HG03097 (cell line): ENCODE data around the gene FCRLA.
A peak's percentile ranks its signal among the peaks of the same experiment; 100 is the strongest.
"Not testable (repeated sequence)": the region's sequence is repeated elsewhere in the genome, so short reads cannot be mapped to it uniquely, and the experiment has no call there.

Experiments
- ATAC-seq: cut with Tn5 transposase; IDR thresholded peaks from one replicate; pipeline ENCODE4 v1.9.1; 2021; ENCODE audit not compliant: unreplicated experiment, low FRiP score

FCRLA gene

DNA sequence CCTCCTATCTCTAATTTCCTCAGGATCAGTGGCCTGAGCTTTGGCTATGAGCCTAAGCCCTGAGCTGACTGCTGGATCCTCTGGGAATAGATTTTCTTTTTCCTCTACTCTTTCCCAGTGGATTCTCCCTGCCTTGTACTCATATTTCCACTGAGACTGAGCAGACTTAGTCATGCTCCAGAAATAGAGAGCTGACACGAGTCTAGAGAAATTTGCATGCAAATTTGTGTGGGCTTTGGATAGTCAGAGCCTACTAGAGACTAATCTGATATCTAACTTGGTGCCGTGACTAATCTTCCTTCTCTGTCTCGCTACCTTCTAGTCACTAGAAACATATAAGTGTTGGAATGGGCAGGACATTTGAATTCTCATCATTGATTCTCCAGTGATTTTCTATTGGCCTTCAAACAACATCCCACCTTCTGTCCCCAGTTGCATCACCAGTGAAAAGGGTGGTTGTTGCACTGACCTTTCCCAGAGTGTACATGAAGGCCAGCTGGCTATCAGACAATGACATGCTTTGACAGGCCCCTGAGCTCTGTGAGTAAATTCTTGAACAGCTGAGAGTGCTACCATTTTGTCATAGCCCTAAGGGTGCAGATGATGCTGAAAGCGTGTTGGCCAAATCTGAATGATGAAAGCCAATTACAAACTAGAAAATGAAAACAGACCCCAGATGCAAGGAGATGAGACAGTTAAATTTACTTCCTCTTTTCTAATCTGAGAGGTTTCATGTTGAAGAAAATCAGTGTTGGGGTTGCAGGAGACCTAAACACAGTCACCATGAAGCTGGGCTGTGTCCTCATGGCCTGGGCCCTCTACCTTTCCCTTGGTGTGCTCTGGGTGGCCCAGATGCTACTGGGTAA, at the start of gene FCRLA:
Gene FCRLA (plus strand): TSS at position 748 of the 866 bp plus-strand sequence. CDS start 36 bp downstream, at position 784.
- peak; percentile 52 for ATAC-seq

- not testable (repeated sequence) for ATAC-seq
Measured at GRCh38 chr1:161658524-161658923, 48.5 kb upstream of the FCRLA start.

DNA sequence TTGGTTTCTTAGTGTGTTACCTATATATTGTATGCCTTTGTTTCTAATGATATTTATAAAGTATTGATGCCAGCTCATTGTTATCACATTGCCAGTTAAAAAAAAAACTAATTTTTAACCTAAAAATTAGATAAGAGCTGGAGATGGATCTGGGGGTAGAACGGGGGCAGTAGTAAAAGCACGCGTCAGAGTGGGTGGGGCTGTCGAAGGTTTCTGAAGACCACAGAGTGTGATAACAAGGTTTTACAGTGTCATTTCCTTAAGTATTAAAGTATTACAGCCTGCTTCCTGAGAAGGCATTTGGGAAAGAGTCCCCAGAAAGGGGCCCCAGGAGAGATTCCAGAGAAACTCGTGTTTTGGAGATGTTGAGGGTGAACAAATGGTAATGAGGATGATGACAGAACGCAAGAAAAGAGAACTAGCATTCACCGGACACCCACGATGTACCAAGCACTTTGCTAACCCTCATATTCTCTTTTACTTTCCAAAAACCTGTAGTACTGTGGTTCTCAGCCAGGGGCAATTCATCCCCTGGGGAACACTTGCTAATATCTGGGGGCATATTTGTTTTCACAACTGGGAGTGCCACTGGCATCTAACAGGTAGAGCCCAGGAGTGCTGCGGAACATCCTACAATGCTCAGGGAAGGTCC, 45.2 kb upstream of the FCRLA start:
- ATAC-seq = not testable (repeated sequence)

- peak; percentile 49 for ATAC-seq
Measured at GRCh38 chr1:161662684-161663339, 44.2 kb upstream of the FCRLA start, which contains the start of gene FCGR2B. Gene FCGR2B (plus strand): TSS chr1:161663143. CDS start chr1:161663242, 99 bp downstream.

- not testable (repeated sequence) for ATAC-seq
Measured at GRCh38 chr1:161663569-161663968, 43.5 kb upstream of the FCRLA start.

- ATAC-seq = not testable (repeated sequence)
Measured at GRCh38 chr1:161664689-161665088, 42.3 kb upstream of the FCRLA start.

GRCh38 chr1:161671045-161672020, 35.7 kb upstream of the FCRLA start:
- not testable (repeated sequence) for ATAC-seq

- not testable (repeated sequence) for ATAC-seq
Measured at GRCh38 chr1:161673437-161673836, 33.6 kb upstream of the FCRLA start.

- ATAC-seq = not testable (repeated sequence)
Measured at GRCh38 chr1:161674447-161674846, 32.6 kb upstream of the FCRLA start.

- ATAC-seq = not testable (repeated sequence)
Measured at GRCh38 chr1:161674908-161675307, 32.1 kb upstream of the FCRLA start.

DNA sequence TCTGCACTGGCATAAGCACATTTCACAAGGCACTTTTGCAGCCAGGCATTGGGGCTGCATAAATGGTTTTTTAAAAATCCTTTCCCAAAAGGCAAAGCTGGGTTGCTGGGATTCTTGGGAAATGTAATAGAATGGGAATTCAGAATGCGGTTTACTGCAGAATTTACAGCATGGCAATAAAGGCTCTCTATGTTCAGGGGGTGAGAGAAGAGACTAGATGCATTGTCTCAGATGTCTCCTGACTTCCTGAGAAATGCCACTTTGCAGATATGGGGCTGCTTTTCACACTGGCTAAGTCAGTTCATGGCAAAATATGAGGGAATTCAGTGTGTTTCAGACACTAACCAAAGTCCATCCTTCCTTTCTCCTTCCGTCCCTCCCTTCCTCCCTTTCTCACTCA, 30.6 kb upstream of the FCRLA start:
- no peak for ATAC-seq

DNA sequence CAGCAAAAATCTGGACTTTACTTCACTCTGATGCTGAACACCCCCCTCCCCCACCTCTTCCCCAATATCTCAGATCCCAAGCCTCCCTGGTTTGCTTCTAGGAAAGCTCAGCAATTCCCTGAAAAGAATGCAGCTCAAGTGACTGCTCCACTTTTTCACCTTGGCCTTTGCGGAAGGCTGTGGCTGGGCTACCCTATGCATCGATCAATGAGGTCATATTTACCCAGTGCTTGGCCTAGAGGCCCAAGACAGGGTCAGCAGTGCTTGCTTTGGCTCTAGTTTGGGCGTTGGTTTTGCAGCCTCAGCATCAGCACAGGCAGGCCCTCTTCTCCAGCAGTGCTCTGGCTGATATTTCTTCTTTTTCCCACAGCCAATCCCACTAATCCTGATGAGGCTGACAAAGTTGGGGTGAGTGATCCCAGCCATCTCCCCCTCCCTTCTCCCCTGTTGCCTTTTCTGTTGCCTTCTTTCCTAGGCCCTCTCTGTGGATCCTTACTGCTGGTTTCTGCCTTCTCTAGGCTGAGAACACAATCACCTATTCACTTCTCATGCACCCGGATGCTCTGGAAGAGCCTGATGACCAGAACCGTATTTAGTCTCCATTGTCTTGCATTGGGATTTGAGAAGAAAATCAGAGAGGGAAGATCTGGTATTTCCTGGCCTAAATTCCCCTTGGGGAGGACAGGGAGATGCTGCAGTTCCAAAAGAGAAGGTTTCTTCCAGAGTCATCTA, 29.9 kb upstream of the FCRLA start:
- no peak for ATAC-seq

- ATAC-seq = no peak
Measured at GRCh38 chr1:161678500-161678899, 28.5 kb upstream of the FCRLA start.

DNA sequence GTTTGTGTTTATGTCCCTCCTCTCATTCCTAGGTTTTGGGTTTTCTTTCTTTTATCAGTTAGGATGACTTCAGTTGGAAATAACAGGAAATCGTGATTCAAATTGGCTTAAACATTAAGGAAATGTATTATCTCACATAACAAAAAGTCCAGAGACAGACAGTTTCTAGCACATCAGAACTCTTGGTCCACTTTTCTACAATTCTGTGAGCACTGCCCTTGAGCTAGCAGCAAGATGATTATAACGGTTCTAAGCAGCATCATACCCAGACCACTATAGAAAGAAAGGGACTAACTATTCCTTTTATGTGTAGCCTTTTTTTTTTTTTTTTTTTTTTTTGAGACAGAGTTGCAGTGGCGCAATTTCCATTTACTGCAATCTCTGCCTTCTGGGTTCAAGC, 25.1 kb upstream of the FCRLA start:
- ATAC-seq = no peak

GRCh38 chr1:161688946-161689345, 18.1 kb upstream of the FCRLA start:
- ATAC-seq = no peak

DNA sequence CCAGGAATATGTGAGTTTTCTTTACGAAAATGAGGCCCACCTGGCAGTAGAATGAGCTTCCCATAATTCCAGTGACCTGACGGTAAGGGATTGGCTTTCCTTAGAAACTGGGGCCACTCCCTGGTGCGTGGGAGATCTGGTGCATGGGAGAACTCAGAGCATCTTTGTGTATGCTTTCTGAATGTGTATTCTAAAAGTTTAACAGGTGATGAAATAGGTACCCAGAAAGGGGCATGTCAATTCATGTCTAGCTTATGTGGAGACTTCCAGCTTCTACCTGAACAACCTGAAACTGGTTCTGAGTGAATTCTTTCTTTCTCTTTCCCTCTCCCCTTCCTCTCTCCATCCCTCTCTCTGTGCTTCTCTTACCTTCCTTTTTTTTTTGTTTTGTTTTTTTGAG, 15.2 kb upstream of the FCRLA start:
- no peak for ATAC-seq

DNA sequence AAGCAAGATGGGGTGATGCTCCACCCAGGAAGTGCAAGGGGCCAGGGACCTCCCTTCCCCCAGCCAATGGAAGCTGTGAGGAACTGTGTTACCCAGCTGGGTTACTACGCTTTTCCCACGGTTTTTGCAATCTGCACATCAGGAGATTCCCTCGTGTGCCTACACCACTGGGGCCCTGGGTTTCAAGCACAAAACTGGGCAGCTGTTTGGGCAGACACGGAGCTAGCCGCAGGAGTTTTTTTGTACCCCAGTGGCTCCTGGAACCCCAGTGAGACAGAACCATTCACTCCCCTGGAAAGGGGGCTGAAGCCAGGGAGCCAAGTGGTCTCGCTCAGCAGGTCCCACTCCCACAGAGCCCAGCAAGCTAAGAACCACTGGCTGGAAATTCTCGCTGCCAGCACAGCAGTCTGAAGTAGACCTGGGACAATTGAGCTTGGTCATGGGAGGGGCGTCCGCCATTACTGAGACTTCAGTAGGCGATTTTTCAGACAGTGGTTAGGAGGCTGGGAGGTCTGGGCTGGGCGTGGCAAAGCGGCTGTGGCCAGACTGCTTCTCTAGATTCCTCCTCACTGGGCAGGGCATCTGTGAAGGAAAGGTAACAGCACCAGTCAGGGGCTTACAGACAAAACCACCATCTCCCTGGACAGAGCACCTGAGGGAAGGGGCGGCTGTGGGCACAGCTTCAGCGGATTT, 13.9 kb upstream of the FCRLA start:
- not testable (repeated sequence) for ATAC-seq

DNA sequence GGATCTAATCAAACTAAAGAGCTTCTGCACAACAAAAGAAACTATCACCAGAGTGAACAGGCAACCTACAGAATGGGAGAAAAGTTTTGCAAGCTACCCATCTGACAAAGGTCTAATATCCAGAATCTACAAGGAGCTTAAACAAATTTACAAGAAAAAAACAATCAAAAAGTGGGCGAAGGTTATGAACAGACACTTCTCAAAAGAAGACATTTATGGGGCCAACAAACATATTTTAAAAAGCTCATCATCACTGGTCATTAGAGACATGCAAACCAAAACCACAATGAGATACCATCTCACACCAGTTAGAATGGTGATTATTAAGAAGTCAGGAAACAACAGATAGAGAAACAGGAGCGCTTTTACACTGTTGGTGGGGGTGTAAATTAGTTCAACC, 8.7 kb upstream of the FCRLA start:
- not testable (repeated sequence) for ATAC-seq

DNA sequence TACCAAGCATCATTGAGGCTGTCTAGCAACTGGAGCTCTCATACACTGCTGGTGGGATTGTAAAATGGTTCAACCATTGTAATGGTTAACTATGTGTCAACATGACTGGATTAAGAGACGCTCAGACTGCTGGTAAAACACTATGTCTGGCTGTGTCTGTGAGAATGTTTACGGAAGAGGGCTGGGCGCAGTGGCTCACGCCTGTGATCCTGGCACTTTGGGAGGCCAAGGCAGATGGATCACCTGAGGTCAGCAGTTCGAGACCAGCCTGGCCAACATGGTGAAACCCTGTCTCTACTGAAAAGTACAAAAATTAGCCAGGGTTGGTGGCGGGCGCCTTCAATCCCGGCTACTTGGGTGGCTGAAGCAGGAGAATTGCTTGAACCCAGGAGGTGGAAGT, 4.8 kb upstream of the FCRLA start:
- ATAC-seq = no peak
